ENCODE results near the gene MMD. TPM values are rescaled to one million over a fixed set of nuclear protein-coding genes. Genes with fewer than 3 reads are reported as not detected.

The MMD gene
- total and polyA plus RNA-seq, 2 of the 13 experiments (the other 11 are each of a cell fraction or from before 2014, with no cell fraction given) = 121 to 225 TPM

DNA sequence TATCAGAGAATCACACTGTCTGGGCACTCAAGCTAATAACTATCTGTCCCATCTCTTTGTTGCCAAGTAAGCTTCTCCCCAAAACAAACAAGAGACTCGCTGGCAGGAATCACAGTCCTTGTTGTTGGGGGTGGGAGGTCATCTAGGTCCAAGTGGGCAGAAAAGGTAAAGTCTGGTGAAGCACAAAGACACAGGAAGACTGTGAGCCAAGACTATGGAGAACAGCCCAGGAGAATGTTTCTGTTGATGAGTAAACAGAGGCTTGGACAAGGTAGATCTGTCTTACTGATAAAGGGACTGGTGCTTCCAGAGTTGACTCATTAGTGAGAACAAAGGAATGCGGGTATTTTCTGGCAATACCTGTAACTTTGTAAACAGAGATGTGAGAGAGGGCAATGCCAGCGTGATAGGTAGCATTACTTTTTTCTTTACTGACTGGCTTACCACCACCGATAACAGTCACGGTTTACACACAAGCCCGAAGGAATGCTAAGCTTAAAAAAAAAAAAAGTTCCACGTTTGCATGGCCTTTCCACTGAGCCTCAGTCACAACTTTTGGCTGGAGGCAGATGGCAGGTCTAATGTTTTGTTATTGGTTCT lies 11.5 kb upstream of the MMD start (continued):
- TF ChIP-seq SUZ12 (IDR thresholded peaks at IDR 0.05; ENCODE audit: low read depth, low read length) = no peak
- TF ChIP-seq SNAPC2 (CRISPR knock-in tag; IDR thresholded peaks at IDR 0.05) = peak; percentile 84; the same call in 1 of the 2 replicates
- TF ChIP-seq, protein P1, sequence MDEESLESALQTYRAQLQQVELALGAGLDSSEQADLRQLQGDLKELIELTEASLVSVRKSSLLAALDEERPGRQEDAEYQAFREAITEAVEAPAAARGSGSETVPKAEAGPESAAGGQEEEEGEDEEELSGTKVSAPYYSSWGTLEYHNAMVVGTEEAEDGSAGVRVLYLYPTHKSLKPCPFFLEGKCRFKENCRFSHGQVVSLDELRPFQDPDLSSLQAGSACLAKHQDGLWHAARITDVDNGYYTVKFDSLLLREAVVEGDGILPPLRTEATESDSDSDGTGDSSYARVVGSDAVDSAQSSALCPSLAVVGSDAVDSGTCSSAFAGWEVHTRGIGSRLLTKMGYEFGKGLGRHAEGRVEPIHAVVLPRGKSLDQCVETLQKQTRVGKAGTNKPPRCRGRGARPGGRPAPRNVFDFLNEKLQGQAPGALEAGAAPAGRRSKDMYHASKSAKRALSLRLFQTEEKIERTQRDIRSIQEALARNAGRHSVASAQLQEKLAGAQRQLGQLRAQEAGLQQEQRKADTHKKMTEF (CRISPR knock-in tag; IDR thresholded peaks at IDR 0.05) = peak; percentile 67
- TF ChIP-seq, protein P2, sequence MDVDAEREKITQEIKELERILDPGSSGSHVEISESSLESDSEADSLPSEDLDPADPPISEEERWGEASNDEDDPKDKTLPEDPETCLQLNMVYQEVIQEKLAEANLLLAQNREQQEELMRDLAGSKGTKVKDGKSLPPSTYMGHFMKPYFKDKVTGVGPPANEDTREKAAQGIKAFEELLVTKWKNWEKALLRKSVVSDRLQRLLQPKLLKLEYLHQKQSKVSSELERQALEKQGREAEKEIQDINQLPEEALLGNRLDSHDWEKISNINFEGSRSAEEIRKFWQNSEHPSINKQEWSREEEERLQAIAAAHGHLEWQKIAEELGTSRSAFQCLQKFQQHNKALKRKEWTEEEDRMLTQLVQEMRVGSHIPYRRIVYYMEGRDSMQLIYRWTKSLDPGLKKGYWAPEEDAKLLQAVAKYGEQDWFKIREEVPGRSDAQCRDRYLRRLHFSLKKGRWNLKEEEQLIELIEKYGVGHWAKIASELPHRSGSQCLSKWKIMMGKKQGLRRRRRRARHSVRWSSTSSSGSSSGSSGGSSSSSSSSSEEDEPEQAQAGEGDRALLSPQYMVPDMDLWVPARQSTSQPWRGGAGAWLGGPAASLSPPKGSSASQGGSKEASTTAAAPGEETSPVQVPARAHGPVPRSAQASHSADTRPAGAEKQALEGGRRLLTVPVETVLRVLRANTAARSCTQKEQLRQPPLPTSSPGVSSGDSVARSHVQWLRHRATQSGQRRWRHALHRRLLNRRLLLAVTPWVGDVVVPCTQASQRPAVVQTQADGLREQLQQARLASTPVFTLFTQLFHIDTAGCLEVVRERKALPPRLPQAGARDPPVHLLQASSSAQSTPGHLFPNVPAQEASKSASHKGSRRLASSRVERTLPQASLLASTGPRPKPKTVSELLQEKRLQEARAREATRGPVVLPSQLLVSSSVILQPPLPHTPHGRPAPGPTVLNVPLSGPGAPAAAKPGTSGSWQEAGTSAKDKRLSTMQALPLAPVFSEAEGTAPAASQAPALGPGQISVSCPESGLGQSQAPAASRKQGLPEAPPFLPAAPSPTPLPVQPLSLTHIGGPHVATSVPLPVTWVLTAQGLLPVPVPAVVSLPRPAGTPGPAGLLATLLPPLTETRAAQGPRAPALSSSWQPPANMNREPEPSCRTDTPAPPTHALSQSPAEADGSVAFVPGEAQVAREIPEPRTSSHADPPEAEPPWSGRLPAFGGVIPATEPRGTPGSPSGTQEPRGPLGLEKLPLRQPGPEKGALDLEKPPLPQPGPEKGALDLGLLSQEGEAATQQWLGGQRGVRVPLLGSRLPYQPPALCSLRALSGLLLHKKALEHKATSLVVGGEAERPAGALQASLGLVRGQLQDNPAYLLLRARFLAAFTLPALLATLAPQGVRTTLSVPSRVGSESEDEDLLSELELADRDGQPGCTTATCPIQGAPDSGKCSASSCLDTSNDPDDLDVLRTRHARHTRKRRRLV (CRISPR knock-in tag; IDR thresholded peaks at IDR 0.05) = peak; percentile 65; the same call in 1 of the 2 replicates
- TF ChIP-seq SIX1 (CRISPR knock-in tag; IDR thresholded peaks at IDR 0.05; ENCODE audit: borderline replicate concordance) = peak; percentile 43; the same call in 1 of the 2 replicates
- TF ChIP-seq NFKB2 (CRISPR knock-in tag; IDR thresholded peaks at IDR 0.05; ENCODE audit: borderline replicate concordance) = no peak
- no peak for TF ChIP-seq KMT2A (CRISPR knock-in tag; IDR thresholded peaks at IDR 0.05)
- 0 out of 2 replicates have a peak, but pooled peaks have one; percentile 48 for TF ChIP-seq ZNF607 (CRISPR knock-in tag; IDR thresholded peaks at IDR 0.05; ENCODE audit: borderline replicate concordance)
- TF ChIP-seq TGIF2 (CRISPR knock-in tag; IDR thresholded peaks at IDR 0.05) = no peak
- TF ChIP-seq ZNF574 (CRISPR knock-in tag; IDR thresholded peaks at IDR 0.05) = no peak
- TF ChIP-seq ZNF775 (CRISPR knock-in tag; IDR thresholded peaks at IDR 0.05; ENCODE audit: borderline replicate concordance) = no peak
- TF ChIP-seq CREB1 (IDR thresholded peaks at IDR 0.05) = no peak
- peak; percentile 69 for TF ChIP-seq CREB1 (CRISPR knock-in tag; IDR thresholded peaks at IDR 0.05)
- TF ChIP-seq ATF1 (CRISPR knock-in tag; IDR thresholded peaks at IDR 0.05) = no peak
- TF ChIP-seq XBP1 (CRISPR knock-in tag; IDR thresholded peaks at IDR 0.05) = no peak
- TF ChIP-seq MAX (IDR thresholded peaks at IDR 0.05) = peak; percentile 34; the same call in 1 of the 2 replicates
- TF ChIP-seq JUND (CRISPR knock-in tag; IDR thresholded peaks at IDR 0.05) = 0 out of 2 replicates have a peak, but pooled peaks have one; percentile 11
- TF ChIP-seq, protein P3, sequence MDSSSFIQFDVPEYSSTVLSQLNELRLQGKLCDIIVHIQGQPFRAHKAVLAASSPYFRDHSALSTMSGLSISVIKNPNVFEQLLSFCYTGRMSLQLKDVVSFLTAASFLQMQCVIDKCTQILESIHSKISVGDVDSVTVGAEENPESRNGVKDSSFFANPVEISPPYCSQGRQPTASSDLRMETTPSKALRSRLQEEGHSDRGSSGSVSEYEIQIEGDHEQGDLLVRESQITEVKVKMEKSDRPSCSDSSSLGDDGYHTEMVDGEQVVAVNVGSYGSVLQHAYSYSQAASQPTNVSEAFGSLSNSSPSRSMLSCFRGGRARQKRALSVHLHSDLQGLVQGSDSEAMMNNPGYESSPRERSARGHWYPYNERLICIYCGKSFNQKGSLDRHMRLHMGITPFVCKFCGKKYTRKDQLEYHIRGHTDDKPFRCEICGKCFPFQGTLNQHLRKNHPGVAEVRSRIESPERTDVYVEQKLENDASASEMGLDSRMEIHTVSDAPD (CRISPR knock-in tag; IDR thresholded peaks at IDR 0.05) = peak; percentile 89
- TF ChIP-seq MED1 (CRISPR knock-in tag; IDR thresholded peaks at IDR 0.05) = peak; percentile 90
- TF ChIP-seq ZNF451 (CRISPR knock-in tag; IDR thresholded peaks at IDR 0.05) = no peak
- TF ChIP-seq RXRA (CRISPR knock-in tag; IDR thresholded peaks at IDR 0.05) = peak; percentile 64; the same call in 1 of the 2 replicates
